Smooth muscle cell (in vitro differentiated cells): ENCODE measurements around the gene AMBP. TPM values are rescaled to one million over a fixed set of nuclear protein-coding genes. Genes with fewer than 3 reads are reported as not detected.

ENCODE experiments used
- DNase-seq: peaks from one replicate; lab custom pipeline; 2025; ENCODE audit not compliant: unreplicated experiment; lab: John Stamatoyannopoulos, UW
- H2AFZ ChIP-seq: fragments of 200-600 bp; sonication (generic); 2 replicates; pipeline ENCODE4 v1.6.0; 2016; ENCODE audit warnings: antibody characterized with exemption, low read depth, mild to moderate bottlenecking
- H3F3A ChIP-seq: fragments of 200-600 bp; sonication (generic); 2 replicates; pipeline ENCODE4 v1.6.0; 2017; ENCODE audit warnings: antibody characterized with exemption, low read depth
- H3K27ac ChIP-seq: fragments of 200-600 bp; sonication (generic); 2 replicates; pipeline ENCODE4 v1.5.1; 2016; ENCODE audit warnings: low read depth, mild to moderate bottlenecking
- H3K27me3 ChIP-seq: fragments of 200-600 bp; sonication (generic); 2 replicates; pipeline ENCODE4 v1.6.1; 2016; ENCODE audit warnings: low read depth, mild to moderate bottlenecking
- H3K36me3 ChIP-seq: fragments of 200-600 bp; sonication (generic); 2 replicates; pipeline ENCODE4 v1.5.1; 2016; ENCODE audit warnings: low read depth
- H3K4me1 ChIP-seq: fragments of 200-600 bp; sonication (generic); 2 replicates; pipeline ENCODE4 v1.5.1; 2016; ENCODE audit warnings: low read depth
- H3K4me2 ChIP-seq: fragments of 200-600 bp; sonication (generic); 2 replicates; pipeline ENCODE4 v1.6.0; 2016; ENCODE audit warnings: mild to moderate bottlenecking
- H3K4me3 ChIP-seq: fragments of 200-600 bp; sonication (generic); 2 replicates; pipeline ENCODE4 v1.5.1; 2016; ENCODE audit warnings: mild to moderate bottlenecking
- H3K79me2 ChIP-seq: fragments of 200-600 bp; sonication (generic); 2 replicates; pipeline ENCODE4 v1.6.0; 2016; ENCODE audit warnings: low read depth, mild to moderate bottlenecking
- H3K9ac ChIP-seq: fragments of 200-600 bp; sonication (generic); 2 replicates; pipeline ENCODE4 v1.6.0; 2016; ENCODE audit warnings: low read depth
- H3K9me3 ChIP-seq: fragments of 200-600 bp; sonication (generic); replicated peaks from 2 replicates; pipeline ENCODE4 v1.5.1; 2016; ENCODE audit warnings: low read depth
- H4K20me1 ChIP-seq: fragments of 200-600 bp; sonication (generic); 2 replicates; pipeline ENCODE4 v1.6.0; 2016; ENCODE audit warnings: low read depth
- CTCF ChIP-seq: fragments of 200-600 bp; sonication (generic); IDR thresholded peaks from 2 replicates; pipeline ENCODE4 v1.5.1; 2017; ENCODE audit warnings: borderline replicate concordance, mild to moderate bottlenecking, antibody characterized with exemption; ENCODE audit not compliant: insufficient read depth, poor library complexity, severe bottlenecking
- WGBS: methylation state at CpG from one replicate; pipeline ENCODE4 v1.1.7; 2016; ENCODE audit warnings: low lambda C conversion rate; 5-methylcytosine and 5-hydroxymethylcytosine counted together
- polyA plus RNA-seq: library from polyadenylated mRNA; unstranded; fragments of >200 nt; fragmentation: Nextera tagmentation; extraction: Ambion mirVana; gene quantifications from 2 replicates; pipeline ENCODE4 v1.2.1, GENCODE V29; 2016
- total RNA-seq: library from RNA; depleted of rRNA; stranded (reverse); fragments of >200 nt; gene quantifications from 2 replicates; pipeline ENCODE4 v1.2.3, GENCODE V29; 2014

Gene AMBP
- total and polyA plus RNA-seq, 2 experiments from 2014 or later = 0.35 TPM; not detected in 1

GRCh38 chr9:114078781-114079156, 669 bp upstream of the AMBP start:
- no peaks in the 10 kb centered on the region for H3K36me3 ChIP-seq
- no peak for TF ChIP-seq CTCF
- H3K4me3 ChIP-seq = no peak overlapping the region
- no peak overlapping the region for H3K4me2 ChIP-seq
- H2AFZ ChIP-seq = no peak overlapping the region
- no peaks in the 10 kb centered on the region for H3F3A ChIP-seq
- no peak overlapping the region for H3K9ac ChIP-seq
- H4K20me1 ChIP-seq = no peaks in the 10 kb centered on the region
- no peaks in the 10 kb centered on the region for H3K79me2 ChIP-seq
- WGBS = 75% methylated on average over 7 of the region's 7 CpGs
- no peaks in the 10 kb centered on the region for H3K4me1 ChIP-seq
- no peak overlapping the region for H3K27ac ChIP-seq
- no peaks in the 10 kb centered on the region for H3K9me3 ChIP-seq
- no peak for DNase-seq
- peaks cover 29% of the 10 kb centered on the region for H3K27me3 ChIP-seq

- DNase-seq = no peak
- no peak overlapping the region for H3K4me3 ChIP-seq
- H3K27me3 ChIP-seq = peaks cover 29% of the 10 kb centered on the region
- no peak overlapping the region for H3K4me2 ChIP-seq
- no peaks in the 10 kb centered on the region for H3K4me1 ChIP-seq
- no peak overlapping the region for H2AFZ ChIP-seq
- no peak for TF ChIP-seq CTCF
- H3K9me3 ChIP-seq = no peaks in the 10 kb centered on the region
- H3K79me2 ChIP-seq = no peaks in the 10 kb centered on the region
- H3K27ac ChIP-seq = no peak overlapping the region
- no peaks in the 10 kb centered on the region for H3F3A ChIP-seq
- no peaks in the 10 kb centered on the region for H3K36me3 ChIP-seq
- 89% methylated on average over 7 of the region's 7 CpGs for WGBS
- H3K9ac ChIP-seq = no peak overlapping the region
- H4K20me1 ChIP-seq = no peaks in the 10 kb centered on the region
Measured at GRCh38 chr9:114077162-114077837, 800 bp downstream of the AMBP start.

- Histone ChIP-seq H3K4me2 (no peak overlapping the region), H3K4me1 (no peaks in the 10 kb centered on the region), H3K9me3 (no peaks in the 10 kb centered on the region), H3K36me3 (no peaks in the 10 kb centered on the region), H4K20me1 (no peaks in the 10 kb centered on the region), H2AFZ (no peak overlapping the region), H3F3A (no peaks in the 10 kb centered on the region), H3K4me3 (no peak overlapping the region), H3K9ac (no peak overlapping the region), H3K27ac (no peak overlapping the region), H3K27me3 (peaks cover 29% of the 10 kb centered on the region), H3K79me2 (no peaks in the 10 kb centered on the region)
- DNase-seq = no peak
- WGBS = 82% methylated on average over 13 of the region's 14 CpGs
- TF ChIP-seq CTCF = no peak
Measured at GRCh38 chr9:114076237-114077161, 1.6 kb downstream of the AMBP start.
